NCI-H146 treated with DMSO at 0.1 percent for 48 hours (cell line): ENCODE measurements around the gene TLR5.
A peak's percentile ranks its signal among the peaks of the same experiment; 100 is the strongest.

Experiments used
- DNase-seq: peaks from one replicate; lab custom pipeline; 2025; ENCODE audit not compliant: unreplicated experiment; lab: John Stamatoyannopoulos, UW

The TLR5 gene

GRCh38 chr1:223147873-223148272, 4.8 kb upstream of the TLR5 start:
- DNase-seq, result no peak

DNA sequence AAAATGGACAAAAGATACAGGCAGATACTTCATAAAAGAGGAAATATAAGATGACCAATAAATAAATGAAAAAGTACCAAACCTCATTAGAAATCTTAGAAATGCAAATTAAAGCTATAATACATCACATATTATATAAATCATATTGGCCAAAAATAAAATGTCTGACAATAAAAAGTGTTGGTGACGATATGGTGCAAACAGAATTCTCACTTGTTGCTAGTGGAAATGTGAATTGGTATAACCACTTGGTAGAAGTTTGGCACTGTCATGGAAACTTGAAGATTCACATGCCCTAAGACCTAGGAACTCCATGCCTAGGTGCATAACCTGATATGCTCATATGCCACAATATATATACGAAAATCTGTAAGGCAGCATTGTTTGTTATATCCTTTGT, 4.4 kb upstream of the TLR5 start:
- no peak for DNase-seq

DNA sequence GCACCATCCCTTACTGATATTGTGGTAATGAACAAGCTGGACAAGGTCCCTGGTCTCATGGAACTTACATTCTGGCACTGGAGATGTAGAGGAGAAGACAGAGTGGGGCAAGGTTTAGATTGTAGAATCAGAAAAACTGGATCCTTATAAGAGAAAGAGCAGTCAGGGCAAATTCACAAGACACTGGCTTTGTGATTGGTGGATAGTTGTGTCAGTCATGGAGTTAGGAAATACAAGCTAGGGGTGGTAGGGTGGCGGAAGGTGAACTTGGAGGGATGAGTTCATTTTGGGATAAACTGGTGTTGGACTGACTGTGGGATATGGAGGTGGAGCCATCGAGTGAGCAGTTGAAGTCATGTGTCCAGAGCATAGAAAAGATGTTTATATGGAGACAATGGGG, 3.7 kb upstream of the TLR5 start:
- DNase-seq, result no peak

GRCh38 chr1:223144914-223145313, 1.9 kb upstream of the TLR5 start:
- DNase-seq, result no peak

- no peak for DNase-seq
Observed at GRCh38 chr1:223144431-223144830, 1.4 kb upstream of the TLR5 start.

- no peak for DNase-seq
Observed at GRCh38 chr1:223143537-223144248, 645 bp upstream of the TLR5 start.

DNA sequence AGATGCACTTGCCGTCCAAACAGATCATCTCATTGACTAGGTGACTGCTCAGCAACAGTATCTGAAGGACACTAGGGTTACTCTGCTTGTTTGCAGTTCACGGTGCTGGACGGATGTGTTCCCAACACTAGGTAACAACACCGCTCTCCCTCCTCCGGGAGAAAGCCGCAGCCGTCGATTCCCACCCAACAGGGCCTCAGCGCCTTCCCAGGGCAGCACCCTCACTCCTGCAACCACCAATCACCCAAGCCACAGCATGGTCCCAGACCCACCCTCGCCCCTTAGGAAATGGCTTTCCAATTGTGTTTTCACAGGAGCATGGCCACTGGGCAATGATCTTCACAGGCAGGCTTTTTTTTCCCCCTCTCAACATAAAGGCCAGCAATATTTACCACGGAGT, 779 bp downstream of the TLR5 start:
- no peak for DNase-seq

DNA sequence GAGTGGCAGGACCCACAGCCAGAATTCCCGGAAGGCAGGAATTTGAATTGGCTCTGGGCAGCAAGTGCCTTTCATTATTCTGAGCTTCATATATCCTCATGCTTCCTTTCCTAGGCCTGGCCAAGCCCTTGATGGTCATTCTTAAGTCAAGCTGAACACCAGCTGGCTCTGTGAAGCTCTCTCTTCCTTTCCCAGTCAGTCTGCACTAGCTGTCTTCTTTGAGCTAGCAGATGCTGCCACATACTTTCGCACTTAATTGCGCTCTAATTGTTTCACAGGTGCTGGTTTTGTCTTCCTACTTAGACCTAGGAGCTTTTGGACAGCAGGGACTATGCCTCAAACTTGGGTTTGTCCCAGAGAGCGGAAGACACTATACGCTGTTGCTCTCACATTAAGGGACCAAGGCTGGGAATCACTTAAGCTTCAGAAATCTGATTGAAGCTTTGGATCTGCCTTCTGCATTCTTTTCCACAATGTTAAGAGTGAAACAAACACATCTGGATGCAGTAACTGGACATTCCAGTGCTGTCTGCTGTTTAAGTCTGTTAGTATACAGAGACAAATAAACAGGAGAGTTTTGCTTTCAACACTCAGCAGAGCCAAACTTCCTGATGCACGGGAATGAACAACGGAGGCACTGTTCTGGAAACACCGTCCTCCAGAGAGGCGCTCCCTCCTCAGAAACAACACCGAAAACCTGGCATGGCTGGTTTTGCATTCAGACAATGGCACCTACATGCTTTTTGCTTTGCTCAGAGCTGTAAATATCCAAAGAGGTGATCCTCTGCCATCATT, 2.2 kb downstream of the TLR5 start:
- no peak for DNase-seq

DNA sequence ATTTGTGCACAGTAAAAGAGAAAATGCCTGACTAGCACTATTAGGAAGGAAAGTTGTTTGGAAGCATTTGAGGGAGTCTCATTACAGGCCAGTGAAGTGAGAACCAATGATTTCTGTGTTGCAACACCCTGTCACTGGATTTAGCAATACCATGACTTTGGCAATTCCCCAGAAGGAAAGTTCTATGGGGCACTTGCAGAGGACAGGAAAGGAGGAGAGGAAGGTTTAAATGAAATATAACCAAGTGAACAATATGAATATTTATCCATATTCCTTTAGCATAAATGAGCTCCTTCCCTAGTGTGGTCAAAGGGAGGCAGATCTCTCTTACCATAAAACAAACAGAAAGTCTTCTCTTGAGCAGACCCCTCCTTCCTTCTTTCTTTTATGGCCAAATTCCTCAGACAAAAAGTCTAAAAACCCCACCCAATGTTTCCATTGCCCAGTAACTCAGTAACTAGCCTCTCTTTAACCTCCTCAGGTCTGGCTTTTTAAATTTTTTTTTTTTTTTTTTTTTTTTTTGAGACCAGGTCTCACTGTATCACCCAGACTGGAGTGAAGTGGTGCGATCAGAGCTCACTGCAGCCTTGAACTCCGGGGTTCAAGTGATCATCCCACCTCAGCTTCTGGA, 5.5 kb downstream of the TLR5 start:
- no peak for DNase-seq

- DNase-seq, result no peak
Observed at GRCh38 chr1:223136086-223136485, 7.0 kb downstream of the TLR5 start.

- DNase-seq, result no peak
Observed at GRCh38 chr1:223135176-223135942, 7.7 kb downstream of the TLR5 start.

- peak; percentile 10 for DNase-seq
Observed at GRCh38 chr1:223133824-223134435, 9.1 kb downstream of the TLR5 start.

DNA sequence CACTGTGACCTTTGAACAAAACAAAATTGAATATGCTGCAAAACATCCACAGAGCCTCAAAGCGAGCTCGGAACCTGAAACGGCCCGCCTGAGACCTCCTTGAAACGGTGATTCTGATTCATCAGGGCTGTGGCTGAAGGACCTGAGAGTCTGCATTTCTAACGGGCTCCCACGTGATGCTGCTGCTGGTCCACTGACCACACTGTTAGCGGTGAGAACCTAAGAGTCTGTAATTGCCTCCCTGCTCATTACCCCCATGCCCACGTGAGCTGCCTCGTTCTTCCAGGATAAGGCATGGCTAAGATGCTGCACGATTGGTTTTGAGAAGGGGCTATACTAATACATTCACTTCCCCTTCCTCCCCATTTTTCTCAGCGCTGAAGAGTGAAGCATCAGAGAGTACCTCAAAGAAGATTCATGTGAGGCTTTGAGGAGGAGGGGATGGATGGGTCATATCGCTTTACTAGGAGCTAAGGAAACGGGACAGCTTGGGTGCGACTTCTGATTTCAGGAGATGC, 9.7 kb downstream of the TLR5 start:
- DNase-seq, result no peak

GRCh38 chr1:223129229-223129901, 13.7 kb downstream of the TLR5 start:
- DNase-seq, result no peak

GRCh38 chr1:223126741-223127140, 16.3 kb downstream of the TLR5 start:
- DNase-seq, result no peak

DNA sequence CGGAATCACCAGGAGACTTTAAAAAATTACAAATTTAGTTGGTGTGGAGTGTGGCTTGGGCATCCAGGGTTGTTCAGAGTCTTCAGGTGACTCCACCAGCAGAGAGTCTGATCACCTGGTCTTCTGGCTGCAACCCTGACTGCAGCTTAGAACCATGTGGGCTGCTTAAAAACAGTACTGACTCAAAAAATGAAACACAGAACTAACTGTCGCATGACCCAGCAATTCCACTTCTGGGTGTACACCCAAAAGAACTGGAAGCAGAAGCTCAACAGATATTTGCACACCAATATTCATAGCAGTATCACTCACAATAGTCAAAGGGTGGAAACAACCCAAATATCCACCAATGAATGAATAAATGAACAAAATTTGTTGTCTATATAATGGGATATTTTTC, 17.3 kb downstream of the TLR5 start:
- no peak for DNase-seq

- DNase-seq, result no peak
Observed at GRCh38 chr1:223123011-223123610, 19.9 kb downstream of the TLR5 start.

GRCh38 chr1:223118418-223118817, 24.6 kb downstream of the TLR5 start:
- DNase-seq, result no peak

- no peak for DNase-seq
Observed at GRCh38 chr1:223116950-223117349, 26.1 kb downstream of the TLR5 start.

DNA sequence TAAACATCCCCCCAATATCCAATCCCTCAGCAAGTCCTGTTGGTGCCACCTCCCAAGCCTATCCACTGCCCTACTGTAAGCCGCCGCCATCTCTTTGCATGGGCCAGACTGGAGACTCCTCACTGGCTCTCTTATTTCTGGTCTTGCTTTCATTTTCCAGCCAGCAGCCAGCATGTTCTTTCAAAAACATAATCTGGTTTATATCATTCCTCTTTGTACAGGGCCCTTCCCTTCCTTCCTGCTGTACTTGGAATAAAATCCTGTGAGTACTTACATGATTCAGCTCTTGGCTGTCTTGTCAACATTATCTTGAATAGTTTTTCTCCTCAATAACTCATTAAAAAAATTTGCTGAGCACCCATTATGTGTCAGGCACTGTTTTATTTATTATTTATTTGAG, 28.2 kb downstream of the TLR5 start:
- no peak for DNase-seq
